Esophagus (tissue), 2 donors: ENCODE measurements around the gene TMPRSS6. TPM values are rescaled to one million over a fixed set of nuclear protein-coding genes. Genes with fewer than 3 reads are reported as not detected.

Experiments used
- H3K27ac ChIP-seq, 2 donors: one replicate each; pipeline ENCODE4 v1.5.1; 2013; ENCODE audit warnings: low read depth in 2 of 2, mild to moderate bottlenecking in 2 of 2, inconsistent platforms in 1 of 2, low read length in 1 of 2, moderate library complexity in 1 of 2
- H3K27me3 ChIP-seq, 2 donors: one replicate each; pipeline ENCODE4 v1.6.1; 2013; ENCODE audit warnings: low read length in 2 of 2, control low read depth in 1 of 2, mild to moderate bottlenecking in 1 of 2; ENCODE audit not compliant: insufficient read depth in 2 of 2, control insufficient read depth in 1 of 2
- H3K36me3 ChIP-seq, 2 donors: one replicate each; pipeline ENCODE4 v1.6.1; 2013; ENCODE audit warnings: low read length in 1 of 2; ENCODE audit not compliant: control insufficient read depth in 2 of 2, insufficient read depth in 2 of 2
- H3K4me1 ChIP-seq, 2 donors: one replicate each; pipeline ENCODE4 v1.6.1; 2013; ENCODE audit warnings: low read length in 1 of 2; ENCODE audit not compliant: control insufficient read depth in 2 of 2, insufficient read depth in 2 of 2
- H3K4me3 ChIP-seq, 2 donors: one replicate each; pipeline ENCODE4 v1.5.1; 2013; ENCODE audit warnings: low read length in 2 of 2, mild to moderate bottlenecking in 2 of 2, low read depth in 1 of 2, moderate library complexity in 1 of 2
- H3K9me3 ChIP-seq, 2 donors: one replicate each; pipeline ENCODE4 v1.6.1; 2013; ENCODE audit warnings: mild to moderate bottlenecking in 2 of 2, low read depth in 1 of 2, low read length in 1 of 2, moderate library complexity in 1 of 2; ENCODE audit not compliant: control insufficient read depth in 2 of 2, insufficient read depth in 1 of 2
- WGBS, 2 donors: extraction: QIAGEN DNeasy Blood & Tissue Kit; methylation state at CpG; one replicate each; pipeline ENCODE4 v1.1.7; 2013; 5-methylcytosine and 5-hydroxymethylcytosine counted together
- polyA plus RNA-seq, 2 donors: library from polyadenylated mRNA; stranded (reverse); fragments of 200-250 nt; gene quantifications; one replicate each; pipeline ENCODE4 v1.2.3, GENCODE V29; 2013
- donor health status: healthy with polysubstance abuse.
- donor health status: Bipolar disorder and iron deficiency.

TMPRSS6 gene
- polyA plus RNA-seq, 2 donors, result 0.04 to 0.05 TPM

GRCh38 chr22:37119872-37120271, 10.4 kb upstream of the TMPRSS6 start:
- H3K27ac ChIP-seq, result no peak overlapping the region
- no peaks in the 10 kb centered on the region for H3K27me3 ChIP-seq
- 81 to 89% methylated on average over 13 of the region's 13 CpGs for WGBS, 2 donors
- no peaks in the 10 kb centered on the region for H3K36me3 ChIP-seq
- H3K4me3 ChIP-seq, result no peak overlapping the region
- peaks cover 0 to 8% of the 10 kb centered on the region in 2 donors for H3K4me1 ChIP-seq
- H3K9me3 ChIP-seq, result no peaks in the 10 kb centered on the region

- Histone ChIP-seq H3K9me3 (no peaks in the 10 kb centered on the region), H3K27me3 (no peaks in the 10 kb centered on the region), H3K4me1 (peaks cover 0 to 8% of the 10 kb centered on the region in 2 donors), H3K27ac (no peak overlapping the region), H3K4me3 (no peak overlapping the region), H3K36me3 (no peaks in the 10 kb centered on the region)
- WGBS, 2 donors, result 83 to 88% methylated on average over 5 of the region's 5 CpGs
Observed at GRCh38 chr22:37118083-37118482, 8.6 kb upstream of the TMPRSS6 start.

GRCh38 chr22:37117092-37117491, 7.6 kb upstream of the TMPRSS6 start:
- WGBS, 2 donors, result 35 to 53% methylated on average over 4 of the region's 4 CpGs
- no peaks in the 10 kb centered on the region for H3K9me3 ChIP-seq
- H3K27me3 ChIP-seq, result no peaks in the 10 kb centered on the region
- no peaks in the 10 kb centered on the region for H3K36me3 ChIP-seq
- H3K27ac ChIP-seq, result no peak overlapping the region
- no peak overlapping the region for H3K4me3 ChIP-seq
- H3K4me1 ChIP-seq, result peaks cover 0 to 4% of the 10 kb centered on the region in 2 donors

DNA sequence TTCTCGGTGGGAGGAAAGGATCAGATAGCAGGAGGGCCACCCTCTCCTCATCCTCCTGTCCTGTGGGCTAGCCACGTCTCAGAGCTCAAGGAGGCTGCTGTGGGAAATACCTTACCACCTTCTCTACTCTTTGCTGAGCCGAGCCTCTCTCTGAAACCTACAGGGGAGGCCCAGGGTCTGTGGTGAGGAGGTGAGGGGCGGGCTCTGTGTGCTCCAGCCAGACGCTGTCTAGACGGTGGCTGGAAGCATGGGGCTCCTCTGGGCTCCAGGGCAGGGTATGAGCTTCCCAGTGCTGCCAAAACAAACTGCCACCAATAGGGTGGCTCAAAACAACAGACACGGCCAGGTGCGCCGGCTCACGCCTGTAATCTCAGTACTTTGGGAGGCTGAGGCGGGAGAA, 5.5 kb upstream of the TMPRSS6 start:
- Histone ChIP-seq H3K36me3 (no peaks in the 10 kb centered on the region), H3K9me3 (no peaks in the 10 kb centered on the region), H3K4me3 (no peak overlapping the region), H3K27ac (no peak overlapping the region), H3K27me3 (no peaks in the 10 kb centered on the region), H3K4me1 (no peaks in the 10 kb centered on the region)
- WGBS, 2 donors, result 75 to 76% methylated on average over 11 of the region's 11 CpGs

DNA sequence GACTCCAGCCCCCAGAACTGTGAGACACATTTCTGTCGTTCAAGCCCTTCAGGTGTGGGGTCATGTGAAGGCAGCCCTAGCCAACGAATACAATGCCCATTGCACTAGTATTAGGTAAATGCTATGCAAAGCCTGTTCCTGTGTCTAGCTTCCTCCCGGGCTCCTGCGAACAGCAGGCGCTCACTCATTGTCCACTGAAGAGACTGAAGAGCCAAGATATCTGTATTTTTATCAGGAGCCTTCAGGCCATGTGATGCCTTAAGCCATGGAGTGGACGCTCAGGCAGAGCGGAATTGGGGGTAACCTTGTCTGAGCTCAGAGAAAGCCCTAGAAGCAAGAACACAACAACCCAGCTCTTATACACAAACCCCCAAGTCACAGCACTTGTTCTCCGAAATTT, 4.2 kb upstream of the TMPRSS6 start:
- WGBS, 2 donors, result 73 to 78% methylated on average over 8 of the region's 8 CpGs
- Histone ChIP-seq H3K4me3 (no peak overlapping the region), H3K9me3 (no peaks in the 10 kb centered on the region), H3K27ac (no peak overlapping the region), H3K4me1 (no peaks in the 10 kb centered on the region), H3K27me3 (no peaks in the 10 kb centered on the region), H3K36me3 (no peaks in the 10 kb centered on the region)

GRCh38 chr22:37112084-37112728, 2.7 kb upstream of the TMPRSS6 start:
- H3K27ac ChIP-seq, result no peak overlapping the region
- H3K36me3 ChIP-seq, result no peaks in the 10 kb centered on the region
- H3K27me3 ChIP-seq, result no peaks in the 10 kb centered on the region
- H3K9me3 ChIP-seq, result no peaks in the 10 kb centered on the region
- no peaks in the 10 kb centered on the region for H3K4me1 ChIP-seq
- 69 to 71% methylated on average over 12 of the region's 12 CpGs for WGBS, 2 donors
- H3K4me3 ChIP-seq, result no peak overlapping the region

DNA sequence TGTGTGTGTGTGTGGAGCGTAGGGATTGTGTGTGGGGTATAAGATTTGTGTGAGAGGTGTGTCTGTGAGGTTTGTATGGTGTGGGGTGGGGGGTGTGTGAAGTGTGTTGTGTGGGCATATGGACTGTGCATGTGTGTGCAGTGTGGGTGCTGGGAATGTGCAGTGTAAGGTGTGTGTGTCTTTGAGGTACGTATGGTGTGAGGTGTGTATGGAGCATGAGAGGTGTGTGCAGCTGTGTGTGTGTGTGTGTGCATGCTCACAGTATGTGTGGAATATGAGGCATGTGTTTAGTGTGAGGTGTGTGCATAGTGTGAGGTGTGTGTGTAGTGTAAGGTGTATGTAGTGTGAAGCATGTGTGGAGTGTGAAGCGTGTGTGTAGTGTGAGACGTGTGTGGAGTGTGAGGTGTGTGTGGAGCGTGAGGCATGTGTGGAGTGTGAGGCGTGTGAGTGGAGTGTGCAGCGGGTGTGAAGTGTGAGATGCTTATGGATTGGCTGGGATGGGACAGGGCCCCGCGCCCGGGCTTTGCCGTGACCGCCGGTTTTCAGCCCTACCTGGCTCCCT, 1.7 kb upstream of the TMPRSS6 start:
- Histone ChIP-seq H3K4me3 (no peak overlapping the region), H3K9me3 (no peaks in the 10 kb centered on the region), H3K27ac (no peak overlapping the region), H3K27me3 (no peaks in the 10 kb centered on the region), H3K4me1 (no peaks in the 10 kb centered on the region), H3K36me3 (no peaks in the 10 kb centered on the region)
- 87 to 90% methylated on average over 13 of the region's 13 CpGs for WGBS, 2 donors

DNA sequence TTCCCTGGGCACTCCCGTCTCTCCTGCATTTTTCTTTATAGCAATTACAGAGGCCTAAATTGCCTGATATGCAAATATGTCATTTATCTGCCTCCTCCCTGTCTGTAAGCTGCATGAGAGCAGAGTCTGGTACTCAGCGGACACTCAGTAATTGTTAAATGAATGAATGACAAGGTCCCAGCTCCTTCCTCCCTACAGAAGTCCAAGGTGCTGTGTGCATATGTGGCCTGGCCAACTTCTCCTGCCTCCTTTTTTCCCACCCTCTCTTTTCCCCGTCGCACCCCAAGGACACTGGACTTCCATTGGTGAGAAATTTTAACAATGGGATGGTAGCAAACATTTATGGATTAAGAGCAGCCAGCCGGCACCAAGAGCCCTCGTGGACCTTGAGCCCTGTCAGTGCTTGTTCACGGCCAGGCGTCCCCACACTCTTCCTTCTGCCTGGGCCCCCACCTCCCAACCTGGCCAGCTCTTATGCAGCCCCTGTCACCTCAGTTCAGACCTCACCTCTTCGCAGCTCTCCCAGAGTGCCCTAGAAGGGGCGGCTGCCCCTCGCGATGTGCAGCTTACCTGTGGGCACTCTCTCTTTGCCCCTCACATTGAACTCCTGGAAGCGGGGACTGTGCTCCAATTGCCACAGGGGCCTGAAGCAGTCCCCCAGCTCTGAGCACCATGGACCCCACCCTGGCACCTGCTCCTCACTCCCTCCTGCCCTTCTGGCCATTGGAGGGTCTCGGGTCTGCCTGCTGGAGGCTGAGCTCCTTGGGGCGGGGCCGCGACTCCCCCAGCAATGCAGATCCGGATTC, 1.5 kb downstream of the TMPRSS6 start:
- Histone ChIP-seq H3K4me3 (no peak overlapping the region), H3K27ac (no peak overlapping the region), H3K27me3 (no peaks in the 10 kb centered on the region), H3K9me3 (no peaks in the 10 kb centered on the region), H3K36me3 (no peaks in the 10 kb centered on the region), H3K4me1 (no peaks in the 10 kb centered on the region)
- WGBS, 2 donors, result 88 to 91% methylated on average over 18 of the region's 18 CpGs

DNA sequence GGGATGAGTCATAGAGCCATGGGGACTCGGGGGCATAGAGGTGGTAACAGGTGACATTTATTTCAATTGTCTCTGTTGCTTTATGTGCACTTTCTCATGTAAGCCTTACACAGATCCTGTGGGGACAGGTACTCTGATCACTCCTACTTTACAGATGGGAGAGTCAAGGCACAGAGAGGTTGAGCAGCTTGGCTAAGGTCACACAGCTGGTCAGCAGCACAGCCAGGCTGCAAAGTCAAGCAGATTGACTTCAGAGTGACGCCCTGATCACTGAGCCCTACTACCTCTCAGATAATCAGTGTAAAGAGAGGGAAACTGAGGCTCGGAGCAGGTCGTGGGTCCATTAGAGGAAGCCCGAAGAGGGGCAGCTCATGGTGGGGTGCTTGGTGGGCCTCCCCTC, 3.5 kb downstream of the TMPRSS6 start:
- no peaks in the 10 kb centered on the region for H3K27me3 ChIP-seq
- no peaks in the 10 kb centered on the region for H3K9me3 ChIP-seq
- 70 to 80% methylated on average over 5 of the region's 5 CpGs for WGBS, 2 donors
- H3K4me3 ChIP-seq, result no peak overlapping the region
- no peaks in the 10 kb centered on the region for H3K4me1 ChIP-seq
- H3K36me3 ChIP-seq, result no peaks in the 10 kb centered on the region
- no peak overlapping the region for H3K27ac ChIP-seq
